HepG2 (cell line): ENCODE data around the gene ILKAP. TPM values are rescaled to one million over a fixed set of nuclear protein-coding genes. Genes with fewer than 3 reads are reported as not detected.

Source experiments
- CBFB ChIP-seq: sonication (generic); formaldehyde crosslinking; IDR thresholded peaks from 2 replicates; pipeline ENCODE4 v1.4.0; 2020; ENCODE audit warnings: missing genetic modification reagents
- CEBPG ChIP-seq: IDR thresholded peaks from 2 replicates; pipeline ENCODE4 v1.6.1; 2016
- CHD4 ChIP-seq: fragments of 200-600 bp; sonication (generic); IDR thresholded peaks from 2 replicates; pipeline ENCODE4 v1.7.0; 2017; ENCODE audit warnings: mild to moderate bottlenecking, low read length, borderline replicate concordance
- ELF1 ChIP-seq: sonication (generic); formaldehyde crosslinking; IDR thresholded peaks from 2 replicates; pipeline ENCODE4 v1.4.0; 2020; ENCODE audit warnings: missing genetic modification reagents
- HNF4A ChIP-seq: sonication (generic); formaldehyde crosslinking; IDR thresholded peaks from 2 replicates; pipeline ENCODE4 v1.4.0; 2020; ENCODE audit warnings: missing genetic modification reagents
- IRF2 ChIP-seq: IDR thresholded peaks from 2 replicates; pipeline ENCODE4 v1.6.1; 2018; ENCODE audit warnings: missing genetic modification reagents, missing compliant biosample characterization
- PHB2 ChIP-seq: fragments of 450-650 bp; IDR thresholded peaks from 2 replicates; pipeline ENCODE4 v1.6.1; 2018; ENCODE audit not compliant: partially characterized antibody
- RFX1 ChIP-seq: fragments of 450-650 bp; IDR thresholded peaks from 2 replicates; pipeline ENCODE4 v1.6.1; 2017
- SAP130 ChIP-seq: IDR thresholded peaks from 2 replicates; pipeline ENCODE4 v1.6.1; 2016; ENCODE audit warnings: low read depth
- SKI ChIP-seq: fragments of 450-650 bp; IDR thresholded peaks from one replicate; pipeline ENCODE4 v1.6.1; 2018; ENCODE audit warnings: mild to moderate bottlenecking; ENCODE audit not compliant: partially characterized antibody
- SP1 ChIP-seq, 2 experiments: fragments of 450-650 bp in 1 of 2; sonication (generic) in 1 of 2; formaldehyde crosslinking in 1 of 2; IDR thresholded peaks; 2 replicates each; pipeline versions ENCODE4 v1.4.0 to v1.6.1; 2016 to 2020; ENCODE audit warnings: missing genetic modification reagents in 1 of 2
- ZBTB3 ChIP-seq: sonication (generic); formaldehyde crosslinking; IDR thresholded peaks from 2 replicates; pipeline ENCODE4 v1.4.0; 2020; ENCODE audit warnings: low read depth, mild to moderate bottlenecking, moderate library complexity, missing genetic modification reagents, borderline replicate concordance
- ZBTB7A ChIP-seq: sonication (generic); formaldehyde crosslinking; IDR thresholded peaks from 2 replicates; pipeline ENCODE4 v1.8.0; 2022; ENCODE audit warnings: mild to moderate bottlenecking, missing genetic modification reagents
- ZNF225 ChIP-seq: sonication (generic); formaldehyde crosslinking; IDR thresholded peaks from 2 replicates; pipeline ENCODE4 v1.4.0; 2020; ENCODE audit warnings: mild to moderate bottlenecking, missing genetic modification reagents
- ZNF550 ChIP-seq: sonication (generic); formaldehyde crosslinking; IDR thresholded peaks from 2 replicates; pipeline ENCODE4 v1.4.0; 2020; ENCODE audit warnings: mild to moderate bottlenecking, missing genetic modification reagents, borderline replicate concordance
- ZNF567 ChIP-seq: sonication (generic); formaldehyde crosslinking; IDR thresholded peaks from 2 replicates; pipeline ENCODE4 v1.8.1; 2023; ENCODE audit warnings: mild to moderate bottlenecking, missing genetic modification reagents, borderline replicate concordance
- ZNF768 ChIP-seq: sonication (generic); formaldehyde crosslinking; IDR thresholded peaks from 2 replicates; pipeline ENCODE4 v1.4.0; 2020; ENCODE audit warnings: missing genetic modification reagents
- polyA plus RNA-seq, 8 experiments: library from polyadenylated mRNA; depleted of rRNA in 3 of 8; stranded (reverse) in 7 of 8; unstranded in 1 of 8; fragments of >200 nt; fragmentation: Illumina TruSeq in 4 of 8; extraction: Trizol in 4 of 8; gene quantifications; 2 replicates each; pipeline versions ENCODE4 v1.2.1 to v1.2.3, GENCODE V29; 2011 to 2016; ENCODE audit warnings: low read depth in 4 of 8, missing spikeins in 1 of 8, mixed read lengths in 1 of 8; ENCODE audit not compliant: insufficient read depth in 1 of 8
- total RNA-seq, 5 experiments: library from RNA; depleted of rRNA; stranded (reverse); fragments of >200 nt; fragmentation: Illumina TruSeq; extraction: Trizol; gene quantifications; 2 replicates each; pipeline ENCODE4 v1.2.3, GENCODE V29; 2016; ENCODE audit warnings: low read depth in 1 of 5
- TF ChIP-seq, protein P1 (sequence below): IDR thresholded peaks from 2 replicates; pipeline ENCODE4 v1.6.1; 2016
- TF ChIP-seq, protein P2 (sequence below): sonication (generic); formaldehyde crosslinking; IDR thresholded peaks from 2 replicates; pipeline ENCODE4 v1.4.0; 2020; ENCODE audit warnings: mild to moderate bottlenecking, missing genetic modification reagents
- TF ChIP-seq, protein P3 (sequence below), 2 experiments: sonication (generic) in 1 of 2; formaldehyde crosslinking in 1 of 2; IDR thresholded peaks; 2 replicates each; pipeline versions ENCODE4 v1.4.0 to v1.6.1; 2018 to 2020; ENCODE audit warnings: missing genetic modification reagents in 2 of 2, borderline replicate concordance in 1 of 2, low read depth in 1 of 2, mild to moderate bottlenecking in 1 of 2, missing biosample characterization in 1 of 2
- TF ChIP-seq, protein P4 (sequence below): IDR thresholded peaks from 2 replicates; pipeline ENCODE4 v1.6.1; 2016; ENCODE audit warnings: control low read depth

Gene ILKAP
- total and polyA plus RNA-seq, 2 of the 13 experiments (the other 11 are each of a cell fraction or from before 2014, with no cell fraction given): 29.6 to 33.1 TPM

DNA sequence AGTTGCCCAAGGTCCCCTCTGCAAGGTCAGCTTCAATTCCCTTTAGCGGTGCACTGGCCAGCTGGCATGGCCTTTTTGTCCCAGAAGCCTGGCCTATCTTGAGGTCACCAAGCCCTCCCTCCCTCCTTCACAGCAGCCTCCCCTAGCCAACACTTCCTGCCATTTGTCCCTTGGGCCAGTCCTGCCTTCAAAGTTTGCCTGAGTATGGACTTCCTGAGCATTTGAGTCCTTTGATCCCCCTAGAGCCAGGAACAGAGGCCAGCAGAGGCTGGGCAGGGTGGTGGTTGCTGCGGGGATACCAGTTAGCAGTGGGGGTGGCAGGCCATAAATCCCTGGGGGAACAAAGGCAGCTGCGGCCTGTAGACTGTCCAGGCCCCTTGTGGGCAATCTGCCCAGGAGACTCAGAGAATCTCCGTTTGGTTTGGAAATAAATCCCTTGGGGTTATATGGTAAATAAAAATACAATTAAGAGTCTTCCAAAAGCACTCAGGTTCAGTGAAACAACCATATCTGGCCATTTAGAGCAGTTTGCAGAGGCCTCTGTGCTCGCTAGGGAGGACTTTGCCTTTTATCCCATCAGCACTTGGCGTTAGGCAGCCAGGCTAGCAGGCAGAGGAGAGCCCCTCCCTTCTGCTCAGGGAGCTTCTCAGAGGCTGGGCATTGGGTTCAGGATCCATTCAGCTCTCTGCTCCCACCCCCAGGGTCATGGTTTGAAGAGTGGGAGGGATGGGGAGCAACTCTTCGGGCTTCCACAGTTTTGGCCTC, 39.4 kb upstream of the ILKAP start (continued):
- TF ChIP-seq, protein P1, sequence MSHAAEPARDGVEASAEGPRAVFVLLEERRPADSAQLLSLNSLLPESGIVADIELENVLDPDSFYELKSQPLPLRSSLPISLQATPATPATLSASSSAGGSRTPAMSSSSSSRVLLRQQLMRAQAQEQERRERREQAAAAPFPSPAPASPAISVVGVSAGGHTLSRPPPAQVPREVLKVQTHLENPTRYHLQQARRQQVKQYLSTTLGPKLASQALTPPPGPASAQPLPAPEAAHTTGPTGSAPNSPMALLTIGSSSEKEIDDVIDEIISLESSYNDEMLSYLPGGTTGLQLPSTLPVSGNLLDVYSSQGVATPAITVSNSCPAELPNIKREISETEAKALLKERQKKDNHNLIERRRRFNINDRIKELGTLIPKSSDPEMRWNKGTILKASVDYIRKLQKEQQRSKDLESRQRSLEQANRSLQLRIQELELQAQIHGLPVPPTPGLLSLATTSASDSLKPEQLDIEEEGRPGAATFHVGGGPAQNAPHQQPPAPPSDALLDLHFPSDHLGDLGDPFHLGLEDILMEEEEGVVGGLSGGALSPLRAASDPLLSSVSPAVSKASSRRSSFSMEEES (CRISPR knock-in tag): no peak
- no peak for TF ChIP-seq ZNF567 (CRISPR knock-in tag)
- TF ChIP-seq ZNF550 (CRISPR knock-in tag): no peak
- TF ChIP-seq, protein P2, sequence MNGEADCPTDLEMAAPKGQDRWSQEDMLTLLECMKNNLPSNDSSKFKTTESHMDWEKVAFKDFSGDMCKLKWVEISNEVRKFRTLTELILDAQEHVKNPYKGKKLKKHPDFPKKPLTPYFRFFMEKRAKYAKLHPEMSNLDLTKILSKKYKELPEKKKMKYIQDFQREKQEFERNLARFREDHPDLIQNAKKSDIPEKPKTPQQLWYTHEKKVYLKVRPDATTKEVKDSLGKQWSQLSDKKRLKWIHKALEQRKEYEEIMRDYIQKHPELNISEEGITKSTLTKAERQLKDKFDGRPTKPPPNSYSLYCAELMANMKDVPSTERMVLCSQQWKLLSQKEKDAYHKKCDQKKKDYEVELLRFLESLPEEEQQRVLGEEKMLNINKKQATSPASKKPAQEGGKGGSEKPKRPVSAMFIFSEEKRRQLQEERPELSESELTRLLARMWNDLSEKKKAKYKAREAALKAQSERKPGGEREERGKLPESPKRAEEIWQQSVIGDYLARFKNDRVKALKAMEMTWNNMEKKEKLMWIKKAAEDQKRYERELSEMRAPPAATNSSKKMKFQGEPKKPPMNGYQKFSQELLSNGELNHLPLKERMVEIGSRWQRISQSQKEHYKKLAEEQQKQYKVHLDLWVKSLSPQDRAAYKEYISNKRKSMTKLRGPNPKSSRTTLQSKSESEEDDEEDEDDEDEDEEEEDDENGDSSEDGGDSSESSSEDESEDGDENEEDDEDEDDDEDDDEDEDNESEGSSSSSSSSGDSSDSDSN (CRISPR knock-in tag): peak; percentile 37; the same call in 1 of the 2 replicates
- TF ChIP-seq HNF4A (CRISPR knock-in tag): peak; percentile 69
- TF ChIP-seq, protein P3, sequence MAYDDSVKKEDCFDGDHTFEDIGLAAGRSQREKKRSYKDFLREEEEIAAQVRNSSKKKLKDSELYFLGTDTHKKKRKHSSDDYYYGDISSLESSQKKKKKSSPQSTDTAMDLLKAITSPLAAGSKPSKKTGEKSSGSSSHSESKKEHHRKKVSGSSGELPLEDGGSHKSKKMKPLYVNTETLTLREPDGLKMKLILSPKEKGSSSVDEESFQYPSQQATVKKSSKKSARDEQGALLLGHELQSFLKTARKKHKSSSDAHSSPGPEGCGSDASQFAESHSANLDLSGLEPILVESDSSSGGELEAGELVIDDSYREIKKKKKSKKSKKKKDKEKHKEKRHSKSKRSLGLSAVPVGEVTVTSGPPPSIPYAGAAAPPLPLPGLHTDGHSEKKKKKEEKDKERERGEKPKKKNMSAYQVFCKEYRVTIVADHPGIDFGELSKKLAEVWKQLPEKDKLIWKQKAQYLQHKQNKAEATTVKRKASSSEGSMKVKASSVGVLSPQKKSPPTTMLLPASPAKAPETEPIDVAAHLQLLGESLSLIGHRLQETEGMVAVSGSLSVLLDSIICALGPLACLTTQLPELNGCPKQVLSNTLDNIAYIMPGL (CRISPR knock-in tag; IDR thresholded peaks at IDR 0.05; ENCODE audit: borderline replicate concordance in 1 of 2, low read depth in 1 of 2): 0 out of 4 replicates have a peak, but pooled peaks of 1 of the 2 experiments have one; percentile 23
- peak; percentile 25; the same call in 1 of the 2 replicates for TF ChIP-seq SAP130 (CRISPR knock-in tag)
- TF ChIP-seq CEBPG: no peak
- no peak for TF ChIP-seq RFX1
- TF ChIP-seq ZBTB7A: no peak
- TF ChIP-seq ZNF768 (CRISPR knock-in tag): no peak
- TF ChIP-seq, protein P4, sequence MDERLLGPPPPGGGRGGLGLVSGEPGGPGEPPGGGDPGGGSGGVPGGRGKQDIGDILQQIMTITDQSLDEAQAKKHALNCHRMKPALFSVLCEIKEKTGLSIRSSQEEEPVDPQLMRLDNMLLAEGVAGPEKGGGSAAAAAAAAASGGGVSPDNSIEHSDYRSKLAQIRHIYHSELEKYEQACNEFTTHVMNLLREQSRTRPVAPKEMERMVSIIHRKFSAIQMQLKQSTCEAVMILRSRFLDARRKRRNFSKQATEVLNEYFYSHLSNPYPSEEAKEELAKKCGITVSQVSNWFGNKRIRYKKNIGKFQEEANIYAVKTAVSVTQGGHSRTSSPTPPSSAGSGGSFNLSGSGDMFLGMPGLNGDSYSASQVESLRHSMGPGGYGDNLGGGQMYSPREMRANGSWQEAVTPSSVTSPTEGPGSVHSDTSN (CRISPR knock-in tag): no peak
- 0 out of 2 replicates have a peak, but pooled peaks have one; percentile 39 for TF ChIP-seq IRF2 (CRISPR knock-in tag)
- TF ChIP-seq SP1 (IDR thresholded peaks at IDR 0.05): no peak
- no peak for TF ChIP-seq SP1 (CRISPR knock-in tag; IDR thresholded peaks at IDR 0.05)
- TF ChIP-seq ELF1 (CRISPR knock-in tag): peak; percentile 22; the same call in 1 of the 2 replicates
- TF ChIP-seq ZBTB3 (CRISPR knock-in tag): no peak
- no peak for TF ChIP-seq PHB2
- TF ChIP-seq CBFB (CRISPR knock-in tag): no peak
- TF ChIP-seq CHD4: no peak
- TF ChIP-seq ZNF225: no peak
- no peak for TF ChIP-seq SKI
